ENCODE data around the gene SNX21.
"Not testable (repeated sequence)": the region's sequence is repeated elsewhere in the genome, so short reads cannot be mapped to it uniquely, and the experiment has no call there.

The SNX21 gene

DNA sequence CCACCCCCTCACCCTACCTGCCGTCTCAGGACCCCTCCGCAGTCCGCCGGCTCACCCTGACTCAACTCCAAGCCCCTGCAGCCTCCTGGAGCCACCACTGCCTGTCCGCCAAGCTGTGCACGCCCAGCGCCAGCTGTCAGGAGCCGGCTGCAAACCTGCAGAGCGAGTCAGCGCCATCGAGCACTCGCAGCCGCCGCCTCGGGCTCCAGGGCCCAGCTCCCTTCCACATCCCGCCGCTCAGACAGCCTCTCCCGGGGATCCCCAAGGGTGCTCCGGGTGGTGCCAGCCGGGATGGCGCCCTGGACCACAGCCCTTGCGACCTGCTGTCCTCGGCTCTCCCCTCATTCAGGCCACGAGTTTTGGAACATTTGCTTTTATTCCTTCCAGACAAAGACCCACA, 10.7 kb upstream of the SNX21 start:
- in situ Hi-C loops (cut with MboI; ENCODE audit: low sequenced_read_pairs), result no loop called here

GRCh38 chr20:45823949-45824835, 9.4 kb upstream of the SNX21 start:
- in situ Hi-C loops (cut with MboI; ENCODE audit: low sequenced_read_pairs), result no loop called here

DNA sequence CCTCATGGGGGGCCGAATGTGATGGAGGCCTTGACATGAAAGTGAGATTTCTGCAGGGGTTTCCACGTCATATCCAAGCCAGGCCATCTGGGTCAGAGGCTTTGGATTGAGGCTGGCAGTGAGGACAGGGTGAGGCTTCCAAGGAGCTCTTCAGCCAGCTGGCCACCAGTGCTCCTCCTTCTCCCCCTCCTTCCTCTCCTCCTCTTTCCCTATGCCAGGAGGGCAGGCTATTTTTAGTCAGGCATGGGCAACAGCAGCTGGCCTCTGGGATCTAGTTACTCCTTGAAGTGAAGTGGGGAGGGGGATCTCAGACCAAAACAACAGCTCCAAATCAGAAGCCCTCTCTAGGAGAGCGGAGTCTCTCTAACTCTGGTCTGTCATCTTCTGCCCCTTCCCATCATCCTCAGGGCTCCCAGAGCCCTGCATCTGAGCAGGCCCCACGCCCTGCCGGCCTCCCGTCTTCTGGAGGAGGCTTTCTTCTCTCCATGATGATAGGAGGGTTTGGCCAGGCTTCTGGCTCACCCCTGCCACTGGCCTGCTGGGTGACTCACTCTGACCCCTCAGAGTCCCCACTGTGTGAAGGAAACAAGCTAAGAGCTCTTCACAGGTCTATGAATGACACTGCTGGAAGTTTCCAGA, 7.1 kb upstream of the SNX21 start:
- in situ Hi-C loops (cut with MboI; ENCODE audit: low sequenced_read_pairs), result no loop called here

GRCh38 chr20:45827030-45827652, 6.5 kb upstream of the SNX21 start, which contains the start of gene TNNC2:
TNNC2 (minus strand) TSS chr20:45827312; CDS start chr20:45827248, 64 bp downstream.
- in situ Hi-C loops (cut with MboI; ENCODE audit: low sequenced_read_pairs), result no loop called here

- in situ Hi-C loops (cut with MboI; ENCODE audit: low sequenced_read_pairs), result no loop called here
These were observed 5.9 kb upstream of the SNX21 start for GRCh38 chr20:45827712-45828111.

GRCh38 chr20:45828589-45828988, 5.0 kb upstream of the SNX21 start:
- in situ Hi-C loops (cut with MboI; ENCODE audit: low sequenced_read_pairs), result no loop called here

GRCh38 chr20:45829673-45830106, 3.9 kb upstream of the SNX21 start:
- in situ Hi-C loops (cut with MboI; ENCODE audit: low sequenced_read_pairs), result not testable (repeated sequence)

DNA sequence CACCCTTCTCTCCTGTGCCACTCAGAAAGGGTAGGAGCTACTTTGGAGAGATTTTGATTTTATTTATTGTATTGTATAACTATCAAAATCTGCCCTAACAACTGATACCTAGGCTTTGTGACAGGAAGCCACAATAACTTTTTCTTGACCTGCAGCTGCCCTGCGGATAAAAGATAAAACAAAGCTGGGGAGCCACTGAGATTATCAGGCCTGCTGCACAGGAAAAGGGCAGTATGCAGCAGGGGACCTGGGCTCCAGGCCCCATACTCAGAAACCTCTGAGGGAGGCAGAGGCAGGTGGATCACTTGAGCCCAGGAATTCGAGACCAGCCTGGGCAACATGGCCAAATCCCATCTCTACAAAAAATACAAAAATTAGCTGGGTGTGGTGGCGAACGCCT, 980 bp upstream of the SNX21 start:
- in situ Hi-C loops (cut with MboI; ENCODE audit: low sequenced_read_pairs), result no loop called here

GRCh38 chr20:45833883-45834796, 541 bp downstream of the SNX21 start:
- in situ Hi-C loops (cut with MboI; ENCODE audit: low sequenced_read_pairs), result no loop called here

GRCh38 chr20:45834797-45835161, 1.2 kb downstream of the SNX21 start:
- in situ Hi-C loops (cut with MboI; ENCODE audit: low sequenced_read_pairs), result no loop called here

DNA sequence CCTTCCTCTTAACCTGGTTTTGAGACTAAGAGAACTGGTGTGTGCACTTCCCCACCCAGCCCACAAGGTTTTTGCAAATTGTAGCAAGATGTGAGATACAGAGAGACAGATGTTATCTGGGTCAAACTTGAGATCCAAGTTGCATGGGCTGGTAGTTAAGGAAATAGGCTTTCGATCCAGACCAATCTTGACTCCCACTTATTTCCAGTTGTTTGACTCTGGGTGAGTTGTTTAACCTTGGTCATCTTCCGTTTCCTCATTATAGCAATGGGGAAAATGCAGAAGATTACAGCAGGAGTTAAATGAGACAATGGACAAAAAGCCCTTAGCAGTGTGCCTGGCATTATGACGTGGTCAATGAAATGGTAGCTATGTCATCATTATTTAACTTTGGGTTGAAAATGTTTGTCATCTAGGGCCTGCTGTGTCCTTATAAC, 1.7 kb downstream of the SNX21 start:
- in situ Hi-C loops (cut with MboI; ENCODE audit: low sequenced_read_pairs), result no loop called here

- in situ Hi-C loops (cut with MboI; ENCODE audit: low sequenced_read_pairs), result no loop called here
These were observed 2.2 kb downstream of the SNX21 start for GRCh38 chr20:45835825-45836224.

GRCh38 chr20:45836841-45837240, 3.2 kb downstream of the SNX21 start:
- in situ Hi-C loops (cut with MboI; ENCODE audit: low sequenced_read_pairs), result no loop called here

DNA sequence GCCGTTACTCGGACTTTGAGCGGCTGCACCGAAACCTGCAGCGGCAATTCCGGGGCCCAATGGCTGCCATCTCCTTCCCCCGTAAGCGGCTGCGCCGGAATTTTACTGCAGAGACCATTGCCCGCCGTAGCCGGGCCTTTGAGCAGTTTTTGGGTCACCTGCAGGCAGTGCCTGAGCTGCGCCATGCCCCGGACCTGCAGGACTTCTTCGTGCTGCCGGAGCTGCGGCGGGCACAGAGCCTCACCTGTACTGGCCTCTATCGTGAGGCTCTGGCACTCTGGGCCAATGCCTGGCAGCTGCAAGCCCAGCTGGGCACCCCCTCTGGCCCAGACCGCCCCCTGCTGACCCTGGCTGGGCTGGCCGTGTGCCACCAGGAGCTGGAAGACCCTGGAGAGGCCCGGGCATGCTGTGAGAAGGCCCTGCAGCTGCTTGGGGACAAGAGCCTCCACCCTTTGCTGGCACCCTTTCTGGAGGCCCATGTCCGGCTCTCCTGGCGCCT, 7.2 kb downstream of the SNX21 start:
- in situ Hi-C loops (cut with MboI; ENCODE audit: low sequenced_read_pairs), result no loop called here

GRCh38 chr20:45841407-45842129, 8.0 kb downstream of the SNX21 start:
- in situ Hi-C loops (cut with MboI; ENCODE audit: low sequenced_read_pairs), result no loop called here

DNA sequence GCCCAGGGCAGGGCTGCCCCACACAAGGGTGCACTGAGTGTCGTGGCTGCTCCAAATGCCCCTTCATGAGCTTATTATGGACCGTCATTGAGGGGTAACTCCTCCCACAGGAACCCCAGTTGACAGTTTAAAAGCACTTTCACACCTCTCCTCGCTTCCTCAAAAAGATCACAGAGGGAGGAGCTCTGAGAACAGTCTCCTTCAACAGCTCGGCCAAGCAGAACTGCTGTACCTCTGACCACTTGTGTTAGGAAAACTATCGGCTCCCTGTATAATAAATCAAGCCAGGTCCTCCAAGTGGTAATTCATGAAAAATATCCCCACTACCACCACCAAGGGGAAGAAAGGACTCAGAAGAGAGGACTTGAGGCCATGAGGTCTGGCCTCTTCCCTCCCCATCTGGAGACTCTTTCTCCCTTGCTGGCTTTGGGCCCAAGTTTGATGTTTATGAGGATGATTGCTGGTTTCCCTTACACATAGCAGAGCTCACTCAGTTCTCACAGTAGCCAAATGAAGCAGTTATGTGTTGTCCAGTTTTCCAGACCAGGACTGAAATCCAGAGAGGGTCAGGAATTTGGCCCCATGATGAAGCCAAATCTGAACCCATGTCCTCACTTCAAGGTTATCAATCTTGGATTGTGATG, 8.7 kb downstream of the SNX21 start:
- in situ Hi-C loops (cut with MboI; ENCODE audit: low sequenced_read_pairs), result no loop called here

DNA sequence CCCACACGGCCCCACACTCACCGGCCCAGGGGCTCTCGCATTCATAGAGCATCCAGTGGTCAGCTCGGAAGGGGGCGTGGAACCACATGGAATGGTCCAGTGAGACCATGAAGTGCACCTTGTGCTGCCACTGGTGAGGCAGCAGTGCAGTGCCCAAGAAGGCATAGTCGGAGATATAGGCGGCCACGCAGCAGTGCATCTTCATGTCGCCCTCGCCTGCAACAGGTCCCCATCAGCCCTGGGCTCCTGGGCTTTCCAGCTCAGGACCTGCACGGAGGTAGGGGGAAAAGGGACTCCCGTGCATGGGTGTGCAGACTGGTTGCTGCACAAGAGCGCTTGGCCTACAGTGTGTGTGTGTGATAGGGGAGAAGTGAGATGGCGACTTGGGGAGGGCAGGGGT, 9.9 kb downstream of the SNX21 start:
- in situ Hi-C loops (cut with MboI; ENCODE audit: low sequenced_read_pairs), result no loop called here

DNA sequence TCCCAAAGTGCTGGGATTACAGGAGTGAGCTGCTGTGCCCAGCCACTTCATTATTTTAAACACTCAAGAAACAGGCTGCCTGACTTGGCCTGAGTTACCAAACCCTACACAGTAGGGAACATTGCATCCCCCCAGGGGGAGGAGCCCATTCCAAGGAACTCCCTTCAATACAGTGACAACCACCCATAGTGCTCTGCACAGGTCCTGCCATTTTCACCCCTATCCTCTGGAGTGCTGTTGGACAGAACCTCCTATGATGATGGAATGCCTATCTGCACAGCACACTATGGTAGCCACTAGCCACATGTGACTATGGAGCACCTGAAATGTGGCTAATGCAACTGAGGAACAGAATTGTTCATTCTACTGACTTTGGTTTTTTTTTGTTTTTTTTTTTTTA, 11.9 kb downstream of the SNX21 start:
- in situ Hi-C loops (cut with MboI; ENCODE audit: low sequenced_read_pairs), result no loop called here

DNA sequence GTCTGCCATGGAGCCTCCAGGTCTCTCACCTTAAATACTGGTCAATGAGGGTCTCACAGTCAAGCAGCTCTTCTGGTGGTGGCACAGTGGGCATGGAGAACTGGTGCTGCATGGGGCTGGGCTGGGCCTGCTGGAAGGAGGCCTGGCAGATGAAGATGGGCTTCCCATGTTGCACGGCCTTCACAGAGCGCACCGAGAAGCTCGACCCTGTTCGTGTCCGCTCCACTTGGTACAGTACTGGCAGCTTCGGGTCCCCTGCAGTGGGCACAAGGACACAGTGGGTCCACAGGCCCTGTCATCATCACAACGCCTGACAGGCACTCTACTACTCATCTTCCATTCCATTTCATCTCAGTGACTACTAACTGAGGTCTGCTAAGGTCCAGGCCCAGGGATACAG, 14.8 kb downstream of the SNX21 start:
- in situ Hi-C loops (cut with MboI; ENCODE audit: low sequenced_read_pairs), result no loop called here
